HPDE6-E6E7 (cell line): ENCODE results near the gene IQSEC1.
A peak's percentile ranks its signal among the peaks of the same experiment; 100 is the strongest.

Source experiments
- DNase-seq: peaks from one replicate; pipeline ENCODE4 v3.0.0; 2011; ENCODE audit warnings: missing footprints; ENCODE audit errors: extremely low spot score

IQSEC1 gene

DNA sequence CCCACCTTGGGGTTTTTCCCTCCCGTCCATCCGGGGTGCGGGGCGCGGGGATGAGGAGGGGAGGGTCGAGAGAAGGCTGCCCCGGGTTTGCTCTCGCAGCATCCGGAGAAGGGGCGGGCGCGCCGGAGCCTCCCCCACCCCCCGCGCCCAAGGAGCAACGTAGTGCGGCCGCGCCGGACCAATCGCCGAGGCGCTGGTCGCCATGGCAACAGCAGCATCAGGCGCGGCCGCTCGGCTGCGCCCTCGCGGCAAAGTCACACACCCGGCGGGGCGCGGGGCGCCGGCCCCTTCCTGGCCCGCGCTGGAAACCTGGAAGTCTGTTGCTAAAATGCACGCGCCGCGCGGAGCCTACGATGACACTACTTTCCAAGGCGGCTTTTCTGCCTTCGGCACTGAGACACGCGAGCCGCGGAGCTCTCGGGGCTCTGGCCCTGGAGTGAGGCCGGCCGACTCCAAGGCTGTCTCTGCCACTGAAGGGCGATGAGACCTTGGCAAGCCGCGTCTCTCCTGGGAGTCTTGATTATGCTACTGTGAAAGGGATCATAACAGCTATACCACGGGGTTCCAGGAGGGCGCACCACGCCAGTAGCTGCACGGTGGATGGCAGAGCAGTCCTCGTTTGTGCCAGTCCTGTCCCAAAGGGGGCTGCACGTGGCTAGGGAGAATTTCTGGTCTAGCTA lies at the start of gene IQSEC1:
Gene IQSEC1, minus strand, starts transcription at position 104 of the 680 bp plus-strand sequence. CDS start 415 bp downstream, outside the sequence.
- no peak for DNase-seq

DNA sequence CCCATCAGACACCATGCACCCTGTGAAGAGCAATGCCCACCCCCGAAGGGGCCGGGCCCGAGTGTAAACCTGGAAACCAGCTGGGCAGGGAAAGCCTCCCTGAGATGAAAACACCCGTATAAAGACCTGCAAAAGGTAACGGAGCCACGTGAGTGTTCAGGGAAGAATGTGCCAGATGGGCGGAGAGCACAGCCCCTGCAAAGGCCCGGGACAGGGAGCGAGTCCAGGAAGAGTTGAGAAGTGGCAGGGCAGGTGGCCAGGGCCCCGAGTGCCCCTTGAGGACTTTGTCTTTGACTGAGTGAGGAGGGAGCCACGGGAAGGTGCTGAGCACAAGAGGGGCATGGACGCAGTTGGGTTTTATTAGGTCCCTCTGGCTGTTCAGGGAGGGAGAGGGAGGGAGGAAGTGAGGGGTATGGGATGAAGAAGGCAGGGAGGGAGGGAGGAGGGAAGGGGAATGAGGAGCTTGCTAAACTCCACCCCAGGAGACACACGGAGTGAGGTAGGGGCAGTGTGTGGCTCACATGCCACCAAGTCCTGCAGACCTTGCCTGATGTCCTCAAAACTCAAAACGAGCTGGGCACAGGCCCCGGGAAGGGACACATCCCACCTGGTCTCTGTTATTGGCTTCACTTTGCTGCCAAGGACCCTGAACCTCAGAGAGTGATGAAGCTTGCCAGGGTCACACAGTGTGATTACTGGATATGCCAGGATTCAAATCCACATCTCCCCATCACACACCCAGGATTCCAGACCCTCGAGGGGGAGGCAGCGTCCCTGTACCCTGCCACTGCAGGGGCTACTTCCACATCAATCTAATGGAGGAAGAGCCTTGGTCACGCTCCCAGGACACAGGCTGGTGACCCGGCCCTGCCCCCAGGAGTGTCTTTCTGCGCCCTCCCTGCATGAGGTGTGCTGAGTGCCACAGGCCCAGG lies 49.1 kb upstream of the IQSEC1 start:
- no peak for DNase-seq

GRCh38 chr3:13121553-13122001 lies 48.3 kb upstream of the IQSEC1 start:
- DNase-seq = no peak

- no peak for DNase-seq
Measured at GRCh38 chr3:13120928-13121552, 47.8 kb upstream of the IQSEC1 start.

GRCh38 chr3:13120289-13120927 lies 47.2 kb upstream of the IQSEC1 start:
- no peak for DNase-seq

- no peak for DNase-seq
Measured at GRCh38 chr3:13119471-13120220, 46.4 kb upstream of the IQSEC1 start.

GRCh38 chr3:13116426-13116825 lies 43.2 kb upstream of the IQSEC1 start:
- DNase-seq = no peak

- DNase-seq = no peak
Measured at GRCh38 chr3:13115991-13116390, 42.8 kb upstream of the IQSEC1 start.

DNA sequence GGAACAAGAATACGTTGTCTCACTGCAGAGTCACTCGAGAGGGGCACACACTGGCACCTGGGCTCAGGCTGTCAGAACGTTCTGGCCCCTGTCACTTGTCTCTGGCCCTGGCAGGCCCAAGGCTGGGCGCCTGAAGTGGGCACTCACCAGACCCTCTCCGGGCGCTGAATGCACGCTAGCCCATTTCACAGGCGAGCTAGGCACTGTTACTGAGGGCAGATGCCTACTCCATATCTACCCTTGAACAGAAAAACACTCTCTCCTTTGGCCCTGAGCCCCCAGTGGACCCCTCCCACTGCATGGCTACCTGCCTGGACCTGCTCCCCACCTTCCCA lies 42.3 kb upstream of the IQSEC1 start:
- no peak for DNase-seq

DNA sequence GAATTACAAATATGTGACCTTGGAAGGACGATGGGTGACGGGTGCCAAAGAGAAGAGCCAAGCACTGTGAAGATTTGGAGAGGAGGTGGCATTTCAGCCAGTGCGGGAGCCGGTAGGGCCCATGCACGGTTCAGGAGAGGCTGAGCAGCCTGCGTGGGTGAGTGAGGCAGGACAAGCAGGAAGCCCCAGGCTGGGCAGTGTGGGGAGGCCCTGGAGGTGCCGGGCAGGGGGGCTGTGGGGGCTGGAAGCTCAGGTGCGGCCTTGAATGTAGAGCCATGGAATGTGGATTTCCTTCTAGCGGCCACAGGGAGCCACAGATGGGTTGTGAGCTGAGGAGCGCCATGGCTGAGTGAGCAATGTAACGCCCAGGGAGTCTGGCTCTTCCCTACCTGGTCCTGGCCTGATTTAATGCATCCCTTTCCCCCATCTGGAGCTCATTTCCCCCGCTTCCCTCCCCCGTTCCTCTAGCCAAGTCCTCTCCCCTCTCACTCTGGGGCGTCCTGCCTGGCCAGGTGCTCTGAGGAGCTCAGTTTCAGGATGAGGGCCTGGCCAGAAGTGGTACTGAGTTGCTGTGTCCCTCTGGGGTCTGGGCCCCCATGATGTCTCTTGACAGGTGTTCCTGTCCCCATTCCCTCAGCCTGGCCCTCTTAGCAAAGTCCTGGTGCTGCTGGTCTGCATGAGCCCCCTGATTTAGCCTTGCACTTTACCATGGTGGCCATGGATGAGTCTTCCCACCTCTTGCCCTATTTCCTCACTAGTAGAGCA lies 41.8 kb upstream of the IQSEC1 start:
- no peak for DNase-seq

GRCh38 chr3:13113346-13114330 lies 40.4 kb upstream of the IQSEC1 start:
- DNase-seq = no peak

DNA sequence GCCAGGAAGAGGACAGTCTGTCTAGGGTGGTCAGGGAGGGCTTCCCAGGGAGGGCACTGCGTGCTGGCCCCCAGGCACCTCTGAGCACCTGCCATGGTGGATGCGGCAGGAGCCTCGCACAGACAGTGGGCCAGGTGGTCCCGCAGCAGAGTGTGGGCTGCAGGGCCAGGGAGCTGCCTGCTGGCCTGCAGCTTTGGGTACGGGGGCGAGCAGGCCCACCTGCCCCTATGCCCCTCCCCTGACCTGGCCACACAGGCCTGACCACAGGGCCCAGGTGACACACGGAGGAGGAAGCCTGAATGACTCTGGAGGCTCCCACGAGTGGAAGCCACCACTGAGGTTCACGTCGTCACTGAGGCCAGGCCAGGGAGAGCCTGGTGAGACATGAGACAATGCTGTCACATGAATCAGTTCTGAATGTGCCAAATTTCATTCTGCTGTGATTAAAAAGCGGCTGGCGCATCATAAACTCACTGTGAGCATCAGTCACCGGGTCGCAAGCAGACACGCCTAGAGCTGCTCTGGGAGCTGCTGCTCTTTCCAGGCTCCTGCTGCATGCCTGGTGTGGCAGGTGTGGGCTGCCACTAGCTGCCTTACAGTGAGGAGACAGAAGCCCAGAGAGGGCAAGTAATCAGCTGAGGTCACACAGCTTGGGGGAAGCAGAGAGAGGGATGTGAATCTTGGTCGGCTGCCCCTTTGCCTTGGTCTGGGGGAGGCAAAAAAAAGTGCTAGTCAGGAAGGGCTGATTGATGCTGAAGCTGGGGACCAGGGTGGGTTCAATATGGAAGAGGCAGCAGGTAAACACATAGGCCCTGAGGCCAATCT lies 39.5 kb upstream of the IQSEC1 start:
- DNase-seq = no peak

GRCh38 chr3:13111873-13112520 lies 38.8 kb upstream of the IQSEC1 start:
- DNase-seq = no peak

DNA sequence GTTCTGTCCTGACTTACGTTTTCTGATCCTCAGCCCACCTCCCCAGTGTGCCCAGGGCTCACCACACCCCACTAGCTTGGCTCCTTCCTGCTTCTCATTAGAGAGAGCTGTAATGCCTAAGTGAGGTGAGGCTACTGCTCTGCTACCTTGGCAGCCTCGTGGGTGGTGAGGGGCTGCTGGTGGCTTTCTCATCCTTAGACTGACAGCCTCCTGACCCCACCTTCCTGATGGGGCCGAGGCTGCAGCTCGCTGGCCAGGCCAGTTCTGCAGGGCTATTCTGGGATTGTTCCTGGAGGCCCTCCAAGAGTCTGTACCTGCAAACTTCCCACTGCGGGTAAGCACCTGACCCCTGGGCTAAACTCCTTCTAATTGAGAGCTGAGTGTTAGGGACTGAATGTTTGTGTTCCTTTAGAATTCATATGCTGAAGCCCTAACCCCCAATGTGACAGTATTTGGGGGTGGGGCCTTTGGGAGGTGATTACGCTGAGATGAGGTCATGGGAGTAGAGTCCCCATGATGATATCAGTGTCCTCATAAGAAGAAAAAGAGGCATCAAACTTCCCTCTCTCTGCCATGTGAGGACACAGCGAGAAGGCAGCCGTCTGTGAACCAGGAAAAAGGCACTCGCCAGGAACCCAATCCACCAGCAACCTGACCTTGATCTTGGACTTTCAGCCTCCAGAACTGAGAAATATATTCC lies 38.1 kb upstream of the IQSEC1 start:
- no peak for DNase-seq

GRCh38 chr3:13110678-13111116 lies 37.5 kb upstream of the IQSEC1 start:
- peak; percentile 6 for DNase-seq

DNA sequence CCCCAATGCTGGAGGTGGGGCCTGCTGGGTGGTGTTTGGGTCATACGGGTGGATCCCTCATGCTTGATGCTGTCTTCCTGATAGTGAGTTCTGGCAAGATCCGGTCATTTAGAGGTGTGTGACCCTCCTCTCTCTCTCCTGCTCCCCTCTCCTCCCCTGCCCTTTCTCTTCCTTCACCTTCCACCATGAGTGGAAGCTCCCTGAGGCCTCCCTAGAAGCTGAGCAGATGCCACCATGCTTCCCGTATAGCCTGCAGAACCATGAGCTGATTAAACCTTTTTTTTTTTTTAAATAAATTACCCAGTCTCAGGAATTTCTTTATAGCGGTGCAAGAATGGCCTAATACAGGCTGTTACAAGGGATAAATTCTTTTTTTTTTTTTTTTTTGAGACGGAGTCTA lies 36.3 kb upstream of the IQSEC1 start:
- no peak for DNase-seq

DNA sequence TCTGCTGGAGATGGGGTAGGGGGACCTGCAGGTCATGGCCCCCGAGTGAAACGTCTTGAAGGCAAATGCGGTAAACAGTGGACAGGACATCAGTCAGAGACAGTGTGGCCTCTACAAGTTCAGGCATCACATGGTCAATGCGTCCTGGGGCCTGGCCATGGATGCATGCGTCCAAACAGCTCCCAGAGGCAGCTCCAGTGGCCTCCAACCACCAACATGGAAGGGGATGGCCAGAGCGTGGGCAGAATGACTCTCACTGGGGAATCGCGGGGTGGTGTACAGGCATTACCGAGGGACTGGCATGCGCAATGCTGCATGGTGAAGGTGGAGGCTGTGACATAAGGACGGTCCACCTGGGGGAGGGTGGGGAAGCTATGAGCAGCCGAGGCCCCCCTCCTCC lies 35.6 kb upstream of the IQSEC1 start:
- DNase-seq = no peak
